ENCODE results near the gene ARHGAP24. TPM values are rescaled to one million over a fixed set of nuclear protein-coding genes. Genes with fewer than 3 reads are reported as not detected.

ARHGAP24 gene
- total and polyA plus RNA-seq, 2 donors (not counting 3 experiments of a cell fraction or from before 2014, with no cell fraction given): 52.1 to 79.4 TPM

GRCh38 chr4:85789241-85789640, 314.3 kb downstream of the ARHGAP24 start:
- DNase-seq (ENCODE audit: low read depth, low spot score): no peak
- Histone ChIP-seq H3K27ac (ENCODE audit: insufficient read depth, low read depth, low read length) (no peak overlapping the region), H3K9me1 (replicated peaks; ENCODE audit: control insufficient read depth, extremely low read depth, insufficient read depth, low read length) (no peaks in the 10 kb centered on the region), H3K36me3 (ENCODE audit: control insufficient read depth in 2 of 2, extremely low read depth in 1 of 2, insufficient read depth in 2 of 2, low read length in 2 of 2) (no peaks in the 10 kb centered on the region), H4K20me1 (replicated peaks; ENCODE audit: control insufficient read depth, extremely low read depth, insufficient read depth, low read length) (no peaks in the 10 kb centered on the region), H2AFZ (ENCODE audit: low read depth, low read length) (no peak overlapping the region), H3K27me3 (ENCODE audit: control insufficient read depth in 2 of 2, insufficient read depth in 2 of 2, low read length in 2 of 2) (no peaks in the 10 kb centered on the region), H3K9me3 (replicated peaks; ENCODE audit: control insufficient read depth, insufficient read depth, low read length) (no peaks in the 10 kb centered on the region), H3K4me2 (ENCODE audit: insufficient read depth, low read length) (no peak overlapping the region), H3K79me2 (ENCODE audit: control insufficient read depth, insufficient read depth, low read length) (peaks cover 100% of the 10 kb centered on the region), H3K4me3 (replicated peaks in 1 of 3; ENCODE audit: insufficient read depth in 1 of 3, low read depth in 1 of 3, low read length in 3 of 3) (no peak overlapping the region), H3K9ac (replicated peaks; ENCODE audit: extremely low read depth, insufficient read depth, low read length) (no peak overlapping the region), H3K4me1 (ENCODE audit: control insufficient read depth, extremely low read depth, insufficient read depth, low read length) (peaks cover 98% of the 10 kb centered on the region)
- intact Hi-C loops (cut with micrococcal nuclease) (no loop called here), dilution Hi-C loops (cut with MboI; ENCODE audit: extremely low pct_ligation_motif_present, low sequenced_read_pairs) (no loop called here)
- FAIRE-seq: no peak
- TF ChIP-seq JUN (IDR thresholded peaks at IDR 0.05; ENCODE audit: borderline replicate concordance, insufficient read depth, insufficient read length, low read depth): no peak
- TF ChIP-seq, protein P1, sequence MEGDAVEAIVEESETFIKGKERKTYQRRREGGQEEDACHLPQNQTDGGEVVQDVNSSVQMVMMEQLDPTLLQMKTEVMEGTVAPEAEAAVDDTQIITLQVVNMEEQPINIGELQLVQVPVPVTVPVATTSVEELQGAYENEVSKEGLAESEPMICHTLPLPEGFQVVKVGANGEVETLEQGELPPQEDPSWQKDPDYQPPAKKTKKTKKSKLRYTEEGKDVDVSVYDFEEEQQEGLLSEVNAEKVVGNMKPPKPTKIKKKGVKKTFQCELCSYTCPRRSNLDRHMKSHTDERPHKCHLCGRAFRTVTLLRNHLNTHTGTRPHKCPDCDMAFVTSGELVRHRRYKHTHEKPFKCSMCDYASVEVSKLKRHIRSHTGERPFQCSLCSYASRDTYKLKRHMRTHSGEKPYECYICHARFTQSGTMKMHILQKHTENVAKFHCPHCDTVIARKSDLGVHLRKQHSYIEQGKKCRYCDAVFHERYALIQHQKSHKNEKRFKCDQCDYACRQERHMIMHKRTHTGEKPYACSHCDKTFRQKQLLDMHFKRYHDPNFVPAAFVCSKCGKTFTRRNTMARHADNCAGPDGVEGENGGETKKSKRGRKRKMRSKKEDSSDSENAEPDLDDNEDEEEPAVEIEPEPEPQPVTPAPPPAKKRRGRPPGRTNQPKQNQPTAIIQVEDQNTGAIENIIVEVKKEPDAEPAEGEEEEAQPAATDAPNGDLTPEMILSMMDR (IDR thresholded peaks at IDR 0.05; ENCODE audit: extremely low read depth in 1 of 2, insufficient read depth in 1 of 2, low read depth in 1 of 2, low read length in 2 of 2): no peak
- TF ChIP-seq FOS (IDR thresholded peaks at IDR 0.05; ENCODE audit: borderline replicate concordance, insufficient read depth, low read length): no peak
- no peak for TF ChIP-seq MYC (IDR thresholded peaks at IDR 0.05; ENCODE audit: low read depth, low read length)
- no peak for TF ChIP-seq POLR2AphosphoS5 (IDR thresholded peaks at IDR 0.05; ENCODE audit: insufficient read depth, low read depth, low read length)
- TF ChIP-seq EZH2 (IDR thresholded peaks at IDR 0.05; ENCODE audit: borderline replicate concordance, low read depth, low read length, severe bottlenecking): no peak
- TF ChIP-seq GATA2 (IDR thresholded peaks at IDR 0.05; ENCODE audit: insufficient read depth, insufficient read length, low read depth, low read length): no peak
- TF ChIP-seq MAX (IDR thresholded peaks at IDR 0.05; ENCODE audit: insufficient read depth, insufficient read length): no peak
- TF ChIP-seq POLR2A (IDR thresholded peaks at IDR 0.05; ENCODE audit: low read depth, low read length): no peak
- POLR2A ChIA-PET: interaction anchor here (0.7 kb wide), 1 partner anchor 180 kb away, joined by 5 read pairs; no protein-coding TSS in a partner anchor
- BruUV-seq (replicated peaks): no TSS peak
- CTCF ChIA-PET: no interaction called here

All from endothelial cell of umbilical vein (primary cell).